SIG-M5 (cell line): ENCODE measurements around the gene NR2F2.

Source experiments
- DNase-seq: peaks from one replicate; lab custom pipeline; 2025; lab: John Stamatoyannopoulos, UW

Gene NR2F2

DNA sequence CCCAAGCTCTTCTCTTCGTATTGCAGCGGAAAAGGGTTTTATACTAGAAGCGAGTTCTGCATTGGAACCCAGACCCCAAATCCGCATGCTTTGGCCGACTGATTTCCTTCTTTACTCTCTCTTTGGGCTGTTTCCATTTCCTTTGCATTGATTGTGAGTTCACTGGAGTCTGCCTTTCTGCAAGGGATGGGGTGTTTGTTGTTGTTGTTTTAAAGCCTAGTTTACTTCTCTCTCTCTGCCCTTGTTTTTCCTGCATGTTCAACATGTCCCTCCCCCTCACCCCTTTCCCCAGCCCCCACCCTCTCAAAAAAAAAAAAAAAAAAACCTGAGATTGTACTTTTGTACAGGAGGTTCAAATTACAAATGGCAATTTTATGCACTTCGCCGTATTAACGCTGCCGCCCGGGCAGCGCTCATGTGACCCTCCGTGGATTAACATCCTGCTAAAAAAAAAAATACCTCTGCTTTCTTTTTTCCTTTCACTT, 2.2 kb downstream of the NR2F2 start:
- no peak for DNase-seq

DNA sequence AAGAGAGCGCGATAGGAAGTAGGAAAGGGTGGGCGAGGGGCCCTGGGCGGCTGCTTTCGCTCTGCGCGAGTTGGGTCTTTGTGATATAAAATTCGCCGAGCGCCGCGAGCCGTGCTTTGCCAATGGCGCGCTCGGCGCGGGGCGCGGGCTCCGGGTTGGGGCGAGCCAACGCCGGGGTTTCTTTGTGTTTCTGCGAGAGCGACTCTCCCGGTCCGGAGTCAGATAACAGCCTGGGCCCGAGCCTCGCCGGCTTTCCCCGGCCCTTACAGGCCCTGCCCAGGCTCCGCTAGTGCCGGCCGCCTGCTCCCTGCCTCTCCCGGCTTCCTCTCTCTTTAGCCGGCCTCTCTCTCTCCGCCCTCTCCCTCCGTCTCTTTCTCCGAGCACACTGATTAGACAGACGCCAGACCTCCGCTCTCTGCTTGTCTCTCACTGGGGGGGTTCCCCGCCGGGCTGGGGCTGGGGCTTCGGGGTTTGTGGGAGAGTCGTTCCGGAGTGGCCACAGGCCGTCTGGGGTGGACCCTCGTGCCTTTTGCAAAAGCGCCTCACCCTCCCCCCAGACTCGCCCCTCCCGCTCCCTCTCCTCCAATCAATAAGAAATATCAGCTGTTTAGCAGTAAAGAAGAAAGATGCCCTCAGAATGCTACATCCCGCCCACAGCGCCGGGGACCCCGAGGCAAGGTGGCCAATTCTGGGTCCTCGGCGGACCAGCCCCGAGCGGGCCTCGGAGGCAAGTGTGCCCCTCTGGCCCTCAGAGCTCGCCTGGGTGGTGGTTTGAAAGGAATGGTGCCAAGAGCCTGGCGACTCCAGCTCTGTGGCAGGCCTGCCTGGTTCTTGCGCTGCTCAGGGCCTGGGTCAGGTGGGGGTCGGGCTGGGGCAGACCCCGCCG, 2.9 kb downstream of the NR2F2 start:
- no peak for DNase-seq

DNA sequence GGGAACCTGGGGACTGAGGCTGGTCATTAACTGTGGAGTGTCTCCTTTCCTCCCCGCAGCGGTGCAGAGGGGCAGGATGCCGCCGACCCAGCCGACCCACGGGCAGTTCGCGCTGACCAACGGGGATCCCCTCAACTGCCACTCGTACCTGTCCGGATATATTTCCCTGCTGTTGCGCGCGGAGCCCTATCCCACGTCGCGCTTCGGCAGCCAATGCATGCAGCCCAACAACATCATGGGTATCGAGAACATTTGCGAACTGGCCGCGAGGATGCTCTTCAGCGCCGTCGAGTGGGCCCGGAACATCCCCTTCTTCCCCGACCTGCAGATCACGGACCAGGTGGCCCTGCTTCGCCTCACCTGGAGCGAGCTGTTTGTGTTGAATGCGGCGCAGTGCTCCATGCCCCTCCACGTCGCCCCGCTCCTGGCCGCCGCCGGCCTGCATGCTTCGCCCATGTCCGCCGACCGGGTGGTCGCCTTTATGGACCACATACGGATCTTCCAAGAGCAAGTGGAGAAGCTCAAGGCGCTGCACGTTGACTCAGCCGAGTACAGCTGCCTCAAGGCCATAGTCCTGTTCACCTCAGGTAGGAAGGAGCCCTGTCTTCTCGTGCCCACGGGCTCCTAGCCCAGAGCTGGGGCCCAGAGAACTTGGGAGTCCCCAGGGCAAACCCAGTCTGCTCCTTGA, 3.7 kb downstream of the NR2F2 start:
- DNase-seq: no peak

DNA sequence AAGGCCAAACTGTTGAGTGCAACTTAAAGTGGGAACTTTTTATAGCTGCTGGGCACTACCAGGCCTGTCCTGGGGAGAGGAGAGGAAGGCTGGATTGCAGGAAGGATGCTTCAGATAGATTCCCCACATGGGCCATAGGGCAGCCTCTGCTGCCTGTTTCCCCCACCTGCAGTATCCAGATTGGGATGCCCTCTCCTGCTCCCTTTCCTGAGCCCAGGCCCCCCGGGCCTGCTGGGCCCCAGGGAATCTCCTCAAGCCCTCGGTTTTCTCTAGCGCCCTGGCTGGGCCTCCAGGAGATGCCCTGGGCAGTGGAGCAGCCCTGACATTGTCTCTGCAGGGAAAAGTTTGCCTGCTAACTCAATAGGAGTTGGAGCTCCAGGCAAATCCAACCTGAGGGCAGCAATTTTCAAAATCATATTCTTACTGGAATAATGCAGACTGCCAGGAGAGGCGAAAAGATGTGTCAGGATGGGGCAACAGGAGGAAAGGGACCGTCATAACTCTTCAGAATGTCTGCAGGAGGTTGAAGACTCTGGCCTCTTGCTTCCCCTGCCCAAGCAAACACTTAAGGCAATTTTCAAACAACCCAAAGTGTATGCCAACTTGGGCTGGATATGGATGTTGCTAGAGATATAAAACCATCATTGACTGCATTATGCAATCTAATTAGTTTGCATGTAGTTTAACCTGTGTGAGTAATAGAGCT, 4.4 kb downstream of the NR2F2 start:
- no peak for DNase-seq

DNA sequence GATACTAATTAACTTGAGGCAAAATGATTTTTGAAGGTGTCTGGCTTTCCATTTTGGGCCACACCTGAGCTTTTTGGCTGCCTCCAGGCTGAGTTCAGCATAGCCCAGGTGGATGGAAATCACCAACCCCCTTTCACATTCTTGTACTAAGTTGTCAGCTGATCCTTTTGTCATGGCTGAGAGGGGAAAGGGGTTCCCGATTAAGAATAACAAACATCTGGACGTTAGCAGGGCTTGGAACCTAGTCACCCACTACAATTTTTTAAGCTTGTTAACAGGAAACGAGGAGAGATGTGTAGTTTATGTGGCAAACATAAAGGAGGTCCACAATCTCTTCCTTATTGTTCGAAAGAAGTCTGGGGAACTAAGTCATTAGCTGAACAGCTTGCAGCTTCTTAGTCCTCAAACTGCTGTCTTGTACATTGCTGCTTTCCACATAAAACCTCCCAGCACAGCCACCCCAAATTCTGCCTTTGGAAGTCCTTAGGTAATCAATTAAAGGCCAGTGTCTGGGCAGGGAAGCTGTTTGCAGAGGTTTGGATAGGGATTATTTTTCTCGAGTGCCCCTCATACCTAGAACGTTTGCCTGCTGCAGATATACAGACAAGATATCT, 5.0 kb downstream of the NR2F2 start:
- DNase-seq: no peak

DNA sequence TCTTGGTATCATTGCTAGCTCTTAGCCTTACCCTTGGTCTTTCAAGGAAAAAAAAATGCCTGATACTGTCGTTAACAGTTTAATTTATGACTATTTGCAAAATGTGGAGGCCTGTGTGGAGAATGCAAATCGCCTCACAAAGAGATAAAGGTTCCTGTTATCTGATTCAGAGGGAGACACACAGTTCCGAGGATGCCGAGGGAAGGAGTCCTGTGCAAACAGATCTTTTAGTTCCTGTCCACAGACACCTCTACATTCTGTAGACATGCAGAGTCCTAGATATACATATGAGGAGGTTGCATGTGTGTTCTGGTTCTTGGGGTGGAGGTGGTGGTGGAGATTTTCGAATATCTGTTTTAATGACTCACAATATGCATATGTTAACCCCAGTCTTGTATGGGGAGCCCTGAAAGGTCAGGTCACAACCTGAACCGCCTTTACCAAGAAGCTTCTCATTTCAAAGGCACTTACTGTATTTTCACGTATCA, 5.7 kb downstream of the NR2F2 start:
- no peak for DNase-seq

DNA sequence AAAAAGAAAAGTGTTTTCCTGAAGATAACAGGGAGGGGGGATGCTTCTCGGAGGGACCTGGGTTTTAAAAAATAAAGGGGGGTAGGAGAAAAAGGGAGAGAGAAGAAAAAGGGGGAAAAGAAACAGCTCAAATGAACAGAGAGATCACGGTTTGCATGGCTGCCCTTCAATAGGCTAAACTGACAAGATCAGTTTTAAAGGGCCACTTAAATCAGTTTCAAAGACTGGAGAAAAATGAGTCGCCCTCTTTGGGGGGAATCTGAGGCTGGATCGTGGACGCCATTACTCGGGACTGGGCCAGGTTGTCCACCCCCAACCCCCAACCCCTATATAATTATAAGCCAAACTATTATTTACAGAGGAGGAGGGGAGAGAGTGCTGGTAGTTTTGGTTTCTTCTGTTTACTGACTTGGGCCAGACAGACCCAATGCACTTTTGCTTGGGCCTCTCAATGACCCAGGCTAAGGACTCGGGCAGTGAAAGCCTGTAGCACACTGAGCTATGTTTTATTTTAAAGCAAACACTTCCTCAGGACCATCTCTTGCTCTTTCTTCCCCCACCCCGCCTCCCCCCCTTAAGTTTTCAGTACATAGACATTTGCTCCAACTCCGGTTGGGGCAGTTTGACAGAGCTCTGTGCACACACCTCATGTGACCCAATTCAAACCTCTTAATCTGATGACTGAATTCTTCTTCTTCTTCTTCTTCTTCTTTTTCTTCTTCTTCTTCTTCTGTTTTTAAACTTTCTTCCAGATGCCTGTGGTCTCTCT, 6.3 kb downstream of the NR2F2 start:
- no peak for DNase-seq

DNA sequence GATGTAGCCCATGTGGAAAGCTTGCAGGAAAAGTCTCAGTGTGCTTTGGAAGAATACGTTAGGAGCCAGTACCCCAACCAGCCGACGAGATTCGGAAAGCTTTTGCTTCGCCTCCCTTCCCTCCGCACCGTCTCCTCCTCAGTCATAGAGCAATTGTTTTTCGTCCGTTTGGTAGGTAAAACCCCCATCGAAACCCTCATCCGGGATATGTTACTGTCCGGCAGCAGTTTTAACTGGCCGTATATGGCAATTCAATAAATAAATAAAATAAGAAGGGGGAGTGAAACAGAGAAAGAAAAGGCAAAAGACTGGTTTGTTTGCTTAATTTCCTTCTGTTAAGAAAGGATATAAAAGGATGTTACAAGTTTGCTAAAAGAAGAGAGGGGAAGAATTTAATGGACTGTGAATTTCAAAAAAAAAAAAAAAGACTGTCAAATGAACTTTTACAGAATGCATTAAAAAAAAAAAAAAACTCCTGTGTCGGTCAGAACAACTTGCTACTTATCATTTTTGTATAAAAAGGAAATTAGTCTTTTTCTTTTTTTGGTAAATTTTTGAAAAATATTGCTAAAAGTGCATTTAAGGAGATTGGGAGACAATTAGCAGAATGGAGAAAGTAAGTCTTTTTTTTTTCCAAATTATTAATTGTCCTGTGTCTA, 7.0 kb downstream of the NR2F2 start:
- DNase-seq: no peak

DNA sequence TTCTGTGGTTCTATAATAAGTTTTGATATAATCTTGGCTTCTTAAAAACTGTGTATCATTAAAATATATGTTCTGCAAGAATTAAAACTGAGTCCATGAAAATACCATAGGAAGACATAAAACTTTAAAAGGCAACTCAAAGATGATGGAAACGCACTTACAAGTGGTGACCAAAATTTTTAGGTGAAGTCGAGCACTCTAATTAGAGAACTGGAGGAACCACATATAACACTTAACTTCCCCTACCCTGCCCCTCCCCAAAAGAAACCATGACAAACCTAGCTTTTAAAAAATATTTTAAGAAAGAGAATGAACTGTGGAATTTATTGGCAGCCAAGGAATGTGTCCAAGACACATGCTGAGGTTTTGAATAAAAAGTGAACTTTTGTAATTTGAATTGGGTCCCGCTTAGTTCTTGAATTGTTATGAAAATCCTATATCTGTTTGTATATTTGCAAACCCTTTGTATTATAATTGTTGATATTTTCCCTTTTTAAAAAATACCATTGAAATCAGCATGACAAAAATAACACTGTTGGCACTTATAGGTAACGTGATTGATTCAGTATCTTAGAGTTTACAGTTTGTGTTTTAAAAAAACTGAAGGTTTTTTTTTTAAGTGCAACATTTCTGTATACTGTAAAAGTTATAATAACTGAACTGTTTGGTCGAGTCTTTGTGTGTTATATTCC, 7.7 kb downstream of the NR2F2 start:
- DNase-seq: no peak

DNA sequence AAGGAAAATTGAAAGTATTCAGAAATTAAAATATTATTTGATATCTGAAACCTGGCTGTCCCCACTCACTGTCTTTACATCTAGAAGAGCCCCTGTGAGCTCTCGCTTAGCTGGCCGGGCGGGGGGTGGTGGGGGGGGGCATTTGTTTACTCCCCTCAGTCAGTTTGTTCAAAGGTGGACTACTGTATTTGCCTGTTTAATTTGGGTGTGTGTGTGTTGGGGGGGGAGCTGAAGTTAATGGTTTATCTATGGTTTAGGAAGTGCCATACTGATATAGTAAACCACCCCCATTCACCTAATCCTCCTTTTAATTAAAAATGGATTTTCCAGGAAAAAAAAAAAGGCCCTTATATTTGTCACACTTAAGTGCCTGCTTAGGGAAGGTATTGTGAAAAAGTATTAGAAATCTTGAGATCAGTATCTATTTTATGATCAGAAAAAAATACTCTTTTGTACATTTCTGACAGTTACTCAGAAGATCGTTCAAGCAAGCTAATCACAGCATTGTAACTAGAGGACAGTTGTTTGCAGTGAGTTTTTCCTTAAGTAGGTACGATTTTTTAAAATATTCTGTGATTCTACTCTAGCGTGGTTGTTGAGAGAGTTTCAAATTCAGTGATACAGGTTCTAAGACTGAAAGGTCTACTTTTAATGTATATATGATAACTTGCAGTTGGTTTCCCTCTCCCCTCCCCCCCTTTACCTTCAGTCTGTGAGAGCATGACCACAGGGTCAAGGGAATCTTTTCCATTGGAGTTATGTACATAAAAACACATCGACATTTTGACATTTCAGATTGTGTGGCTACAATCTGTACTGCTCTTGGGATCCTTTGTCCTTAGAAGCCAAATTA, 8.5 kb downstream of the NR2F2 start:
- no peak for DNase-seq

DNA sequence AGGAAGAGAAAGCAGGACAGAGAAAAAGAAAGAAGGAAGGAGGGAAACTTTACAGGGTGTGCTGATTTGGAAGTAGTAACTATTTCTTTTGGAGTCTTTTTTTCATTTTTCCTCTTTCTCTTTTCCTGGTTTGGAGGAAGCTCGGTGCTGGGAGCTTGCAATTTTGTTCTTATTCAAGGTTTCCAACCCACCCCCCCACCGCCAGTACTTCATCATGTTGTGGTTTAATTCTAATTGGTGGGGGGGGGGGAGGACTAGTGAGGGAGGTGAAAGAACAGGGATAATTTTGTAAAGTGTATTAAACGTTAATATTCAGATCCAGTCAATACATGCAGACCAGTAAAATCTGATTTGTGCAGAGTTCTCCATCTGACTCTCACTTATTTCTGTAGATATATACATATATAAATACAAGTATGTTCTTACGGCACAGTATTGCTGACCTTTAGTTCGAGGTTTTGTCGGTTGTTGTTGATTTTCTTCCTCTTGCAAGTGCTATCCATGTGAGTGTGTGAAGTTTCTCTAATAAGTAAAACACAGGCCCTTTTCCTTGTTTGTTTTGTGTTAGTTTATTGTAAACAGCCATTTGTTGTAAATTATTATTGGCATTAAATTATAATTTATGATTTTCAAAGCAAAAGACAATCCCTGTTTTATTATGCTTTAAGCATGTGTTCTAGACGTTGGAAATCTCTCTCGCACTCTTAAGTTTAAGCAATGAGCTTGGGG, 9.3 kb downstream of the NR2F2 start:
- no peak for DNase-seq

DNA sequence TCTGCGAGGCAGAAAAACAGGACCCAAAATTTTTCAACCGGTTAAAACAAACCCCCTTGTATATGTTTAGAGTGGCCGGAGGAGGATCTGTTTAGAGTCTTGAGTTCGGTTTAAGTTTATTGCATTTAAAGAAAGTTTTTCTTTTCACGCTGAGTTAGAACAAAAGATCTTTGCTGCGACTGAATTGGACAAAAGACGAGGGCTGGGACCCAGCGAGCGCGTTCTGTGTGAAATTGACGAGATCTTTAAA, 9.8 kb downstream of the NR2F2 start:
- DNase-seq: no peak

DNA sequence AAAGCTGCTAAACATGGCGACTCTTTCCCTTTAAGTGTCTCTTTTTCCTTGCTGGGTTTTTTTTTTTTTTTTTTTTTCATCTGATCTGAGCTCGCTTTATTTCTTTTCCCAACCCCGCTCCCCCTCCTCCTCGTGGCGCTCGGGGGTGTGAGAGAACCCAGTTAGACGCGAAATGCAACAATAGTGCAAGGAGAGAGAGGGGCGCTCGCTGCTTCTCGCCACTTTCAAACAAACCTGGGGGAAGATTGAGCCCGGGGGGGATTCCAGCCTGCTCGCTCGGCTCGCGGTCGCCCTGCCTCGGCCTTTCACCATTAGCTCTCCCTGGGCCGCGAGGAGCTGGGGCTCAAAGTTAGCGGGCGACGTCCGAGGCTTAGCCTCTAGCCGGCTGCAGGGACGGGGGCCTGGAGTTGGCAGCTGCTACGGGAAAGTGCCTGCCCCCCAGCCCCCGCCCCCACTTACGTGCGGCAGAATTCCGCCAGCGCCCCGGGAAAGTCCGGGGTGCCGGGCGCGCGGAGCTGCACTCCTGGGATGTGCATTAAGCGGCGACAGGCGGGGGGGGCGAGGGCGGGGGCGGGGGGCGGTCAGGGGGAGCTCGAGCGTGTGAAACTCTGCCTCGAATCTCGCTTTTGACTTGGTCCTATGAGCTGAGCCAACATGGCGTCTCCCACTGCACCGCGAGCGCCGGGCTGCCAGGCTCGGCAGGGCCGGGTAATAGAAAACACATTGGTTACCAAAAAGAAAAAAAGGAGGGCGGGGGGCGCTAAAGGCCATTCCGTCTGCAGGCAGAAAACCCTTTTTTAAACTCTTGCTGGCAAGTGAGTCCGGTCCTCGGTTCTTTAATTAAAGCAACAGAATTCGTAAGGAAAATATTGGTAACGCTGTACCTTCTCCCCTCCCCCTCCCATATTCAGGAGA, 10.4 kb downstream of the NR2F2 start:
- DNase-seq: no peak

DNA sequence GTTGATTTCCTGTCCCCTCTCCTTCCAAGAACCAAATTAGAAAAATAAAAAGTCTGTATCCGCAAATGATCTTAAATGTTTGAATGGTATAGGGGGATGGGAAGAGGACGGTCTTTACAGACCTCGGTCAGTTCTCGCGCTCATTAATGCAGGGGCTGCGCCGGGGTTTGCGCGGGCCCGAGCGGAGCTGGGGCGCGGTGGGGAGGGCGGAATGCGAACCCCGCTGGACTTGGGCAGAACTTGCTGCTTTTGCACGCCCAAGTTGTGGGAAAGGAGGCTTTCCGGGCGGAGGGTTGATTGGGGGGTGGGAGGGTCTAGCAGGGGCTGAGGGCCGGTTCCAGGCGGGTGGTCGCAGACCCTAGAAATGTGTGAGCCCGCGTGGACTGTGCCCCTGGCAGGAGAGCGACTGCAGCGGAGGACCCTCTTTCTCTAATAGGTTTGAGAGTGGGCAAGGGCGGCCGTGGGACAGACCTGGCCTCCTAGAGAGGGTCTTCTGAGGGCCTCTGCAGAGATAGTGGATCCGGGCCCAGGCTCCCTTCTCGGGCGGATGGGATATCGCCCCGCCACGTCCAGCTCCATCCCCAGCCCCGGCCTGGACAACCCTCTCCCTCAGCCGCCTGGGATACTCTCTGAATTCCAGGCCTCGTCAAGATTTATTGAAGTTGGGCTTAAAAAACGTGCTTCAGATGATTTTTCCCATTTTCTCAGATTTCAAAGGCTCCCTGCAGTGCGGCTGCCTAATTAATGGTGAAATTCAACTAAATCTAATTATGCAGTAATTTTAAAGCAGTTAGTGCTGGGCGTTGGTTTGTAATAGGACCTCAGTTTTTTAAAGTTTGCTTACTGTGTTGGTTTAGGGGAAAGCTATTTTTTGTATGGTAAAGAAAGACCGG, 11.3 kb downstream of the NR2F2 start:
- no peak for DNase-seq

DNA sequence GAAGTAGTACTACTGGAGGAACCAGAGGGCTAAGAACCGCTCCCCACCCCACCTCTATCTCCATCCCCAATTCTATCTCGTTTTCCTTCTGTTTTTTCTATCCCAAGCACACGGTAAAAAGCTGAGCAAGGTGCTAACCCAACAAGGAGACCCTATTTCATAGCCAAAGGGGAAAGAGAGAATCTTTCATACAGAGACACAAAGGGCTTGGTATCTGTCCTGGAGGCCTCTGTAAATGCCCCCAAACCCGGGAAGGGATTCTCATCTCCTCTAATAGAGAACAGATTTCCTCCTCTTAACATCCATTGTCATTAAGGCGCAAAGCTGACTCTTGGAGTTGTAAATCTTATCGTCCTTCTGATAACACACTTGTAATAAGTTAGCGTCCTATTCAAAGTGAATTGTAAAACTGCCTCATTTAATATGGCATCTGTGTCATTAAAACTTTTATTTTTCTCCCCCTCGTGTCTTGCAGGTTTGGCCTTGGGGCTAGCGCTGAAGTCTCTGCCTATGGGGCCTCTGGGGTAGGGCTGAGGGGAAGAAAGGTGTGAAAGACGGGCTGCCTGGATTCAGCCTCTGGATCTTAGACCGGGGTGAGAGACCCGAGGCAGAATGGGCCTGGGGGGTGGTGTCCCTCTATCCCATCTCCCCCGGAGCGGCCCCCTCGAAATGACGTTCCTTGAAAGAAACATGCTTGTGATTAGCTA, 12.1 kb downstream of the NR2F2 start:
- no peak for DNase-seq
